Neural cell (in vitro differentiated cells): Measurements from ENCODE around the gene SPATS2. TPM values are rescaled to one million over a fixed set of nuclear protein-coding genes. Genes with fewer than 3 reads are reported as not detected.

ENCODE experiments used
- H2AFZ ChIP-seq: fragments of 200-600, 300-800 bp; sonication (generic), shearing (Covaris generic); 2 replicates; pipeline ENCODE4 v1.6.0; 2014; ENCODE audit warnings: low read depth, mild to moderate bottlenecking, antibody characterized with exemption, low read length, moderate library complexity
- H3F3A ChIP-seq: fragments of 200-600 bp; shearing (Covaris generic); 2 replicates; pipeline ENCODE4 v1.6.1; 2016; ENCODE audit warnings: mild to moderate bottlenecking, moderate library complexity, mixed read lengths, antibody characterized with exemption, low read length; ENCODE audit not compliant: insufficient read depth, poor library complexity, severe bottlenecking
- H3K27ac ChIP-seq: fragments of 200-600, 300-800 bp; sonication (generic), shearing (Covaris generic); 2 replicates; pipeline ENCODE4 v1.5.1; 2014; ENCODE audit warnings: mild to moderate bottlenecking, low read length, moderate library complexity
- H3K27me3 ChIP-seq: fragments of 300-800, 200-600 bp; sonication (generic), shearing (Covaris generic); 2 replicates; pipeline ENCODE4 v1.6.0; 2014; ENCODE audit warnings: mild to moderate bottlenecking, low read depth, low read length, moderate library complexity; ENCODE audit not compliant: insufficient read depth
- H3K36me3 ChIP-seq: fragments of 300-800, 200-600 bp; sonication (generic), shearing (Covaris generic); 2 replicates; pipeline ENCODE4 v1.5.1; 2014; ENCODE audit warnings: mild to moderate bottlenecking, antibody characterized with exemption, low read length, moderate library complexity; ENCODE audit not compliant: insufficient read depth
- H3K4me2 ChIP-seq: fragments of 300-800, 200-600 bp; sonication (generic), shearing (Covaris generic); 2 replicates; pipeline ENCODE4 v1.6.0; 2014; ENCODE audit warnings: mild to moderate bottlenecking, low read length
- H3K4me3 ChIP-seq: fragments of 300-800, 200-600 bp; sonication (generic), shearing (Covaris generic); 2 replicates; pipeline ENCODE4 v1.5.1; 2014; ENCODE audit warnings: mild to moderate bottlenecking, low read length, moderate library complexity
- H3K79me2 ChIP-seq: fragments of 200-600 bp; shearing (Covaris generic); replicated peaks from 2 replicates; pipeline ENCODE4 v1.6.0; 2014; ENCODE audit warnings: mild to moderate bottlenecking, low read length, moderate library complexity; ENCODE audit not compliant: insufficient read depth
- H3K9ac ChIP-seq: fragments of 300-800, 200-600 bp; sonication (generic), shearing (Covaris generic); 2 replicates; pipeline ENCODE4 v1.6.1; 2016; ENCODE audit warnings: mild to moderate bottlenecking, low read length, mixed read lengths
- H3K9me2 ChIP-seq: fragments of 200-600 bp; shearing (Covaris generic); 2 replicates; pipeline ENCODE4 v1.6.1; 2016; ENCODE audit warnings: mild to moderate bottlenecking, low read length, mixed read lengths; ENCODE audit not compliant: insufficient read depth
- H3K9me3 ChIP-seq: fragments of 200-600, 300-800 bp; sonication (generic), shearing (Covaris generic); 2 replicates; pipeline ENCODE4 v1.6.1; 2016; ENCODE audit warnings: mild to moderate bottlenecking, mixed run types, low read length, moderate library complexity, mixed read lengths
- H4K20me1 ChIP-seq: fragments of 200-600 bp; shearing (Covaris generic); 2 replicates; pipeline ENCODE4 v1.6.1; 2016; ENCODE audit warnings: mild to moderate bottlenecking, mixed run types; ENCODE audit not compliant: insufficient read depth
- EP300 ChIP-seq: fragments of 450-650 bp; conservative IDR thresholded peaks from 2 replicates; pipeline ENCODE4 v1.6.1; 2014; ENCODE audit warnings: antibody characterized with exemption, mild to moderate bottlenecking, moderate library complexity; ENCODE audit not compliant: poor library complexity, severe bottlenecking
- EZH2 ChIP-seq: fragments of 200-600, 300-800 bp; shearing (Covaris generic), sonication (generic); IDR thresholded peaks from 2 replicates; pipeline ENCODE4 v1.6.1; 2014; ENCODE audit warnings: antibody characterized with exemption, low read length, borderline replicate concordance, mild to moderate bottlenecking; ENCODE audit not compliant: insufficient read depth, poor library complexity, severe bottlenecking
- MXI1 ChIP-seq: fragments of 450-650 bp; conservative IDR thresholded peaks from 2 replicates; pipeline ENCODE4 v1.6.1; 2014; ENCODE audit warnings: antibody characterized with exemption, mild to moderate bottlenecking; ENCODE audit not compliant: poor library complexity, severe bottlenecking
- POLR2AphosphoS5 ChIP-seq: IDR thresholded peaks from 2 replicates; pipeline ENCODE4 v1.6.1; 2012
- RAD21 ChIP-seq: fragments of 450-650 bp; conservative IDR thresholded peaks from 2 replicates; pipeline ENCODE4 v1.6.1; 2014; ENCODE audit warnings: antibody characterized with exemption, mild to moderate bottlenecking, moderate library complexity
- REST ChIP-seq: IDR thresholded peaks from 2 replicates; pipeline ENCODE4 v1.6.1; 2012; ENCODE audit warnings: borderline replicate concordance
- SMC3 ChIP-seq: fragments of 450-650 bp; conservative IDR thresholded peaks from 2 replicates; pipeline ENCODE4 v1.6.1; 2014; ENCODE audit warnings: antibody characterized with exemption, mild to moderate bottlenecking, moderate library complexity; ENCODE audit not compliant: poor library complexity
- TAF1 ChIP-seq: IDR thresholded peaks from 2 replicates; pipeline ENCODE4 v1.6.1; 2012; ENCODE audit warnings: low read depth
- polyA plus RNA-seq: library from polyadenylated mRNA; depleted of rRNA; stranded (reverse); fragments of >200 nt; gene quantifications from 2 replicates; pipeline ENCODE4 v1.2.3, GENCODE V29; 2014
- TF ChIP-seq, protein P1 (sequence below): fragments of 450-650 bp; IDR thresholded peaks from 2 replicates; pipeline ENCODE4 v1.5.1; 2014; ENCODE audit warnings: antibody characterized with exemption, mild to moderate bottlenecking, moderate library complexity; ENCODE audit not compliant: poor library complexity, severe bottlenecking

SPATS2 gene
- polyA plus RNA-seq, 1 donor from 2014 or later = 58.4 TPM

- TF ChIP-seq MXI1 (no peak), REST (no peak), POLR2AphosphoS5 (no peak)
- peaks cover 6% of the 10 kb centered on the region for H3K79me2 ChIP-seq
- H3K9me2 ChIP-seq = no peaks in the 10 kb centered on the region
- H3K9me3 ChIP-seq = no peaks in the 10 kb centered on the region
- no peaks in the 10 kb centered on the region for H3K36me3 ChIP-seq
- no peak overlapping the region for H3K4me2 ChIP-seq
- no peaks in the 10 kb centered on the region for H4K20me1 ChIP-seq
- H3K27ac ChIP-seq = no peak overlapping the region
- no peak overlapping the region for H3K4me3 ChIP-seq
- no peaks in the 10 kb centered on the region for H3F3A ChIP-seq
- H2AFZ ChIP-seq = no peak overlapping the region
- no peak overlapping the region for H3K9ac ChIP-seq
- no peaks in the 10 kb centered on the region for H3K27me3 ChIP-seq
These were observed 88.9 kb downstream of the SPATS2 start for GRCh38 chr12:49456131-49456679.

- Histone ChIP-seq H3K9ac (no peak overlapping the region), H4K20me1 (no peaks in the 10 kb centered on the region), H3K9me3 (no peaks in the 10 kb centered on the region), H3K4me3 (no peak overlapping the region), H3F3A (no peaks in the 10 kb centered on the region), H3K4me2 (no peak overlapping the region), H3K9me2 (no peaks in the 10 kb centered on the region), H3K79me2 (peaks cover 6% of the 10 kb centered on the region), H3K27ac (no peak overlapping the region), H2AFZ (no peak overlapping the region), H3K27me3 (no peaks in the 10 kb centered on the region), H3K36me3 (no peaks in the 10 kb centered on the region)
- no peak for TF ChIP-seq TAF1
- no peak for TF ChIP-seq SMC3
These were observed 91.6 kb downstream of the SPATS2 start for GRCh38 chr12:49458816-49459215.

GRCh38 chr12:49461221-49461620 lies 94.0 kb downstream of the SPATS2 start:
- no peaks in the 10 kb centered on the region for H4K20me1 ChIP-seq
- no peaks in the 10 kb centered on the region for H3K79me2 ChIP-seq
- no peak overlapping the region for H3K27ac ChIP-seq
- no peak overlapping the region for H3K4me2 ChIP-seq
- TF ChIP-seq POLR2AphosphoS5 (no peak), REST (no peak), RAD21 (no peak), SMC3 (no peak), EP300 (no peak), EZH2 (no peak), MXI1 (no peak), TAF1 (no peak)
- TF ChIP-seq, protein P1, sequence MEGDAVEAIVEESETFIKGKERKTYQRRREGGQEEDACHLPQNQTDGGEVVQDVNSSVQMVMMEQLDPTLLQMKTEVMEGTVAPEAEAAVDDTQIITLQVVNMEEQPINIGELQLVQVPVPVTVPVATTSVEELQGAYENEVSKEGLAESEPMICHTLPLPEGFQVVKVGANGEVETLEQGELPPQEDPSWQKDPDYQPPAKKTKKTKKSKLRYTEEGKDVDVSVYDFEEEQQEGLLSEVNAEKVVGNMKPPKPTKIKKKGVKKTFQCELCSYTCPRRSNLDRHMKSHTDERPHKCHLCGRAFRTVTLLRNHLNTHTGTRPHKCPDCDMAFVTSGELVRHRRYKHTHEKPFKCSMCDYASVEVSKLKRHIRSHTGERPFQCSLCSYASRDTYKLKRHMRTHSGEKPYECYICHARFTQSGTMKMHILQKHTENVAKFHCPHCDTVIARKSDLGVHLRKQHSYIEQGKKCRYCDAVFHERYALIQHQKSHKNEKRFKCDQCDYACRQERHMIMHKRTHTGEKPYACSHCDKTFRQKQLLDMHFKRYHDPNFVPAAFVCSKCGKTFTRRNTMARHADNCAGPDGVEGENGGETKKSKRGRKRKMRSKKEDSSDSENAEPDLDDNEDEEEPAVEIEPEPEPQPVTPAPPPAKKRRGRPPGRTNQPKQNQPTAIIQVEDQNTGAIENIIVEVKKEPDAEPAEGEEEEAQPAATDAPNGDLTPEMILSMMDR = no peak
- no peaks in the 10 kb centered on the region for H3K36me3 ChIP-seq
- H2AFZ ChIP-seq = no peak overlapping the region
- no peaks in the 10 kb centered on the region for H3K9me3 ChIP-seq
- no peak overlapping the region for H3K4me3 ChIP-seq
- H3K9me2 ChIP-seq = no peaks in the 10 kb centered on the region
- H3F3A ChIP-seq = no peaks in the 10 kb centered on the region
- H3K9ac ChIP-seq = no peak overlapping the region
- no peaks in the 10 kb centered on the region for H3K27me3 ChIP-seq
